ENCODE results near the gene C11orf52.

Gene C11orf52

DNA sequence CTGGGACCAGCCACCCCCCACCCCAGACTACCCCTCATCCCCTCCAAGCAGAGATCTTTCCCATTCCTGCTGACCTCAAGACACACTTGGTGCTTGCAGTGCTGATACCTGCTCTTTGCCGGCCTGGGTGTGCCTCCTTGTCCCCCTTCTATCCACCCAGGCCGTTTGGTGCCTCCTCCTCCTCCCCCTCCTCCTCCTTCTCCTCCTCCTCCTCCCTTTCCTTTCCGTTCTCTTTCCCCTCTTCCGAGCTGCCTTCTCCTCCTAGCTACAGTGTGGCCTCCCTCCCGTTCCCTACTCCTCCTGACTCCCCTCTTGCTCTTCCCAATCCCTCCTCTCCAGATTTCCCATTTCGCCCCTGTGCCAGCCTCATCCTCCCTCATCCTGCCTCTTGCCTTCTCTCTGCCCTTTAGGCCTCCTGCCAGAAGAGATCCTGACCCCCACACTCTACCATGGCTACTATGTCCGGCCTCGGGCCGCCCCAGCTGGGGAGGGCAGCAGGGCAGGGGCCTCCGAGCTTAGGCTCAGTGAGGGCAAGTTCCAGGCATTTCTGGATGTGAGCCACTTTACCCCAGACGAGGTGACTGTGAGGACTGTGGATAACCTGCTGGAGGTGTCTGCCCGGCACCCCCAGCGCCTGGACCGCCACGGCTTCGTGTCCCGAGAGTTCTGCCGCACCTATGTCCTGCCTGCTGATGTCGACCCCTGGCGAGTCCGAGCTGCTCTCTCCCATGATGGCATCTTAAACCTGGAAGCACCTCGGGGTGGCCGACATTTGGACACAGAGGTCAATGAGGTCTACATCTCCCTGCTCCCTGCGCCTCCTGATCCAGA lies 5.5 kb upstream of the C11orf52 start:
- no peak for DNase-seq (ENCODE audit: low spot score)
- TF ChIP-seq, protein P1, sequence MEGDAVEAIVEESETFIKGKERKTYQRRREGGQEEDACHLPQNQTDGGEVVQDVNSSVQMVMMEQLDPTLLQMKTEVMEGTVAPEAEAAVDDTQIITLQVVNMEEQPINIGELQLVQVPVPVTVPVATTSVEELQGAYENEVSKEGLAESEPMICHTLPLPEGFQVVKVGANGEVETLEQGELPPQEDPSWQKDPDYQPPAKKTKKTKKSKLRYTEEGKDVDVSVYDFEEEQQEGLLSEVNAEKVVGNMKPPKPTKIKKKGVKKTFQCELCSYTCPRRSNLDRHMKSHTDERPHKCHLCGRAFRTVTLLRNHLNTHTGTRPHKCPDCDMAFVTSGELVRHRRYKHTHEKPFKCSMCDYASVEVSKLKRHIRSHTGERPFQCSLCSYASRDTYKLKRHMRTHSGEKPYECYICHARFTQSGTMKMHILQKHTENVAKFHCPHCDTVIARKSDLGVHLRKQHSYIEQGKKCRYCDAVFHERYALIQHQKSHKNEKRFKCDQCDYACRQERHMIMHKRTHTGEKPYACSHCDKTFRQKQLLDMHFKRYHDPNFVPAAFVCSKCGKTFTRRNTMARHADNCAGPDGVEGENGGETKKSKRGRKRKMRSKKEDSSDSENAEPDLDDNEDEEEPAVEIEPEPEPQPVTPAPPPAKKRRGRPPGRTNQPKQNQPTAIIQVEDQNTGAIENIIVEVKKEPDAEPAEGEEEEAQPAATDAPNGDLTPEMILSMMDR (IDR thresholded peaks at IDR 0.05; ENCODE audit: extremely low read depth, missing control alignments), result no peak

GRCh38 chr11:111913997-111914396 lies 4.7 kb upstream of the C11orf52 start:
- TF ChIP-seq, protein P1 (IDR thresholded peaks at IDR 0.05; ENCODE audit: extremely low read depth, missing control alignments), result no peak
- no peak for DNase-seq (ENCODE audit: low spot score)

- DNase-seq (ENCODE audit: low spot score), result no peak
- TF ChIP-seq, protein P1 (IDR thresholded peaks at IDR 0.05; ENCODE audit: extremely low read depth, missing control alignments), result no peak
These were observed 1.9 kb upstream of the C11orf52 start for GRCh38 chr11:111916768-111917167.

DNA sequence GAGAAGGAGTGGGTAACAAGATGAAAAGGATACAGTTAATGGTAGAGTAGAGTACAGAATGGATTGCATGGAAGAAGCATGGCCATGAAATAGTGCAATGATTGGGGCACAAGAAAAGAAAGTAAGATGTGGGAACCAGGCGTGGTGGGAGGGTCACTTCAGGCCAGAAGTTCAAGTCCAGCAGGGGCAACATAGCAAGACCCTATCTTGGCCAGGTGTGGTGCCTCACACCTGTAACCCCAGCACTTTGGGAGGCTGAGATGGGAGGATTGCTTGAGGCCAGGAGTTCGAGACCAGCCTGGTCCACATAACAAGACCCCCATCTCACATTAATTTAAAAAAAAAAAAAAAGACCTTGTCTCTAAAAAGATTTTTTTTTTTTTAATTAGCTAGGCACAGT lies 1.4 kb upstream of the C11orf52 start:
- no peak for DNase-seq (ENCODE audit: low spot score)
- TF ChIP-seq, protein P1 (IDR thresholded peaks at IDR 0.05; ENCODE audit: extremely low read depth, missing control alignments), result no peak

GRCh38 chr11:111917788-111918187 lies 925 bp upstream of the C11orf52 start:
- TF ChIP-seq, protein P1 (IDR thresholded peaks at IDR 0.05; ENCODE audit: extremely low read depth, missing control alignments), result no peak
- DNase-seq (ENCODE audit: low spot score), result no peak

GRCh38 chr11:111920908-111921307 lies 2.2 kb downstream of the C11orf52 start:
- TF ChIP-seq, protein P1 (IDR thresholded peaks at IDR 0.05; ENCODE audit: extremely low read depth, missing control alignments), result no peak
- DNase-seq (ENCODE audit: low spot score), result no peak

DNA sequence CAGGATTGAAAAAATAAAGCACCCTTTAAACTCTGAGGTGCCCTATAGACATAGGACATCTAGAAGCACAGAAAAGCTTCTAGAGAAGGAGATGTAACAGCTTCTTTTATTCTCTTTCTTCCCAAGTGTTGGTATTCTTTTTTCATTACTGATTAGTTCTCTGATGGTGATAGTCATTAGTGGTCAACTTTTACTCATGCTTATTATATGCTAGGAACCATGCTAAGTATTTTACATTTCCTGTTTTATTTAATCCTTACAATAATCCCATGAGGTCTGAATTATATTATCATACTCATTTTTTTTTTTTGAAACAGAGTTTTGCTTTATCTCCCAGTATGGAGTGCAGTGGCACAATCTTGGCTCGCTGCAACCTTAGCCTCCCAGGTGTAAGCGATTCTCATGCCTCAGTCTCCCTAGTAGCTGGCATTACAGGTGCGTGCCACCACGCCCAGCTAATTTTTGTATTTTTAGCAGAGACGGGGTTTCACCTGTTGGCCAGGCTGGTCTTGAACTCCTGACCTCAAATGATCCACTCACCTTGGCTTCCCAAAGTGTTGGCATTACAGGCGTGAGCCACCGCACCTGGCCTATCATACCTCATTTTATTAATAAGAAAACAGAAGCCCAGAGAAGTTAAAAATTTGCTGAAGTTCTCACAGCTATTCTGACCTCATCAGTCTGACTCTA lies 3.0 kb downstream of the C11orf52 start:
- TF ChIP-seq, protein P1 (IDR thresholded peaks at IDR 0.05; ENCODE audit: extremely low read depth, missing control alignments), result no peak

More for the DNA sequence above, 3.0 kb downstream of the C11orf52 start:
- no peak for DNase-seq (ENCODE audit: low spot score)

All from GM20000 (cell line).